Measurements from ENCODE around the gene ANKRD12.

Gene ANKRD12

GRCh38 chr18:9105420-9105819 is 31.2 kb upstream of the ANKRD12 start:
- Histone ChIP-seq H3K27ac (ENCODE audit: insufficient read depth, low read depth, low read length, poor library complexity, severe bottlenecking) (no peak overlapping the region), H3K4me3 (ENCODE audit: insufficient read depth, low read depth, low read length) (no peak overlapping the region), H3K4me1 (ENCODE audit: control insufficient read depth, insufficient read depth, low read length) (peaks cover 24% of the 10 kb centered on the region), H3K9me3 (ENCODE audit: control insufficient read depth, low read length) (no peaks in the 10 kb centered on the region), H3K27me3 (ENCODE audit: control insufficient read depth, insufficient read depth, low read length, poor library complexity, severe bottlenecking) (no peaks in the 10 kb centered on the region), H3K36me3 (ENCODE audit: control insufficient read depth, insufficient read depth, low read length) (no peaks in the 10 kb centered on the region)
- WGBS, 2 experiments = 53 to 62% methylated on average over 2 to 3 of the region's 3 CpGs

- peaks cover 24% of the 10 kb centered on the region for H3K4me1 ChIP-seq (ENCODE audit: control insufficient read depth, insufficient read depth, low read length)
- no peaks in the 10 kb centered on the region for H3K36me3 ChIP-seq (ENCODE audit: control insufficient read depth, insufficient read depth, low read length)
- 87 to 88% methylated on average over 1 of the region's 1 CpG for WGBS, 2 experiments
- no peaks in the 10 kb centered on the region for H3K27me3 ChIP-seq (ENCODE audit: control insufficient read depth, insufficient read depth, low read length, poor library complexity, severe bottlenecking)
- H3K9me3 ChIP-seq (ENCODE audit: control insufficient read depth, low read length) = no peaks in the 10 kb centered on the region
- H3K27ac ChIP-seq (ENCODE audit: insufficient read depth, low read depth, low read length, poor library complexity, severe bottlenecking) = no peak overlapping the region
- no peak overlapping the region for H3K4me3 ChIP-seq (ENCODE audit: insufficient read depth, low read depth, low read length)
Observed at GRCh38 chr18:9106094-9106493, 30.5 kb upstream of the ANKRD12 start.

GRCh38 chr18:9106800-9107584 is 29.6 kb upstream of the ANKRD12 start:
- Histone ChIP-seq H3K4me3 (ENCODE audit: insufficient read depth, low read depth, low read length) (no peak overlapping the region), H3K36me3 (ENCODE audit: control insufficient read depth, insufficient read depth, low read length) (peaks cover under 1% of the 10 kb centered on the region), H3K27me3 (ENCODE audit: control insufficient read depth, insufficient read depth, low read length, poor library complexity, severe bottlenecking) (no peaks in the 10 kb centered on the region), H3K4me1 (ENCODE audit: control insufficient read depth, insufficient read depth, low read length) (peaks cover 21% of the 10 kb centered on the region), H3K9me3 (ENCODE audit: control insufficient read depth, low read length) (no peaks in the 10 kb centered on the region), H3K27ac (ENCODE audit: insufficient read depth, low read depth, low read length, poor library complexity, severe bottlenecking) (no peak overlapping the region)
- 55 to 61% methylated on average over 4 of the region's 4 CpGs for WGBS, 2 experiments

- H3K27me3 ChIP-seq (ENCODE audit: control insufficient read depth, insufficient read depth, low read length, poor library complexity, severe bottlenecking) = no peaks in the 10 kb centered on the region
Observed at GRCh38 chr18:9108911-9109310, 27.7 kb upstream of the ANKRD12 start.

GRCh38 chr18:9109523-9109922 is 27.1 kb upstream of the ANKRD12 start:
- no peaks in the 10 kb centered on the region for H3K9me3 ChIP-seq (ENCODE audit: control insufficient read depth, low read length)
- no peaks in the 10 kb centered on the region for H3K27me3 ChIP-seq (ENCODE audit: control insufficient read depth, insufficient read depth, low read length, poor library complexity, severe bottlenecking)
- peaks cover 6% of the 10 kb centered on the region for H3K36me3 ChIP-seq (ENCODE audit: control insufficient read depth, insufficient read depth, low read length)
- H3K4me1 ChIP-seq (ENCODE audit: control insufficient read depth, insufficient read depth, low read length) = peaks cover 20% of the 10 kb centered on the region
- WGBS, 2 experiments = 82% methylated on average over 4 of the region's 4 CpGs
- no peak overlapping the region for H3K27ac ChIP-seq (ENCODE audit: insufficient read depth, low read depth, low read length, poor library complexity, severe bottlenecking)
- no peak overlapping the region for H3K4me3 ChIP-seq (ENCODE audit: insufficient read depth, low read depth, low read length)

More at GRCh38 chr18:9108911-9109310, 27.7 kb upstream of the ANKRD12 start:
- Histone ChIP-seq H3K27ac (ENCODE audit: insufficient read depth, low read depth, low read length, poor library complexity, severe bottlenecking) (no peak overlapping the region), H3K4me1 (ENCODE audit: control insufficient read depth, insufficient read depth, low read length) (peaks cover 21% of the 10 kb centered on the region), H3K4me3 (ENCODE audit: insufficient read depth, low read depth, low read length) (no peak overlapping the region), H3K36me3 (ENCODE audit: control insufficient read depth, insufficient read depth, low read length) (peaks cover 6% of the 10 kb centered on the region), H3K9me3 (ENCODE audit: control insufficient read depth, low read length) (no peaks in the 10 kb centered on the region)
- WGBS, 2 experiments = 62 to 67% methylated on average over 2 of the region's 2 CpGs

- WGBS, 2 experiments = 91 to 94% methylated on average over 5 to 7 of the region's 7 CpGs
- no peaks in the 10 kb centered on the region for H3K4me1 ChIP-seq (ENCODE audit: control insufficient read depth, insufficient read depth, low read length)
Observed at GRCh38 chr18:9113468-9114149, 23.0 kb upstream of the ANKRD12 start.

GRCh38 chr18:9115984-9116383 is 20.6 kb upstream of the ANKRD12 start:
- no peak overlapping the region for H3K4me3 ChIP-seq (ENCODE audit: insufficient read depth, low read depth, low read length)
- no peaks in the 10 kb centered on the region for H3K27me3 ChIP-seq (ENCODE audit: control insufficient read depth, insufficient read depth, low read length, poor library complexity, severe bottlenecking)
- no peaks in the 10 kb centered on the region for H3K4me1 ChIP-seq (ENCODE audit: control insufficient read depth, insufficient read depth, low read length)
- peaks cover 6% of the 10 kb centered on the region for H3K36me3 ChIP-seq (ENCODE audit: control insufficient read depth, insufficient read depth, low read length)
- H3K27ac ChIP-seq (ENCODE audit: insufficient read depth, low read depth, low read length, poor library complexity, severe bottlenecking) = no peak overlapping the region
- no peaks in the 10 kb centered on the region for H3K9me3 ChIP-seq (ENCODE audit: control insufficient read depth, low read length)

More at GRCh38 chr18:9113468-9114149, 23.0 kb upstream of the ANKRD12 start:
- Histone ChIP-seq H3K9me3 (ENCODE audit: control insufficient read depth, low read length) (no peaks in the 10 kb centered on the region), H3K36me3 (ENCODE audit: control insufficient read depth, insufficient read depth, low read length) (peaks cover 6% of the 10 kb centered on the region), H3K27ac (ENCODE audit: insufficient read depth, low read depth, low read length, poor library complexity, severe bottlenecking) (no peak overlapping the region), H3K27me3 (ENCODE audit: control insufficient read depth, insufficient read depth, low read length, poor library complexity, severe bottlenecking) (no peaks in the 10 kb centered on the region), H3K4me3 (ENCODE audit: insufficient read depth, low read depth, low read length) (no peak overlapping the region)

- no peaks in the 10 kb centered on the region for H3K9me3 ChIP-seq (ENCODE audit: control insufficient read depth, low read length)
- no peak overlapping the region for H3K4me3 ChIP-seq (ENCODE audit: insufficient read depth, low read depth, low read length)
- no peaks in the 10 kb centered on the region for H3K4me1 ChIP-seq (ENCODE audit: control insufficient read depth, insufficient read depth, low read length)
- no peaks in the 10 kb centered on the region for H3K36me3 ChIP-seq (ENCODE audit: control insufficient read depth, insufficient read depth, low read length)
- no peaks in the 10 kb centered on the region for H3K27me3 ChIP-seq (ENCODE audit: control insufficient read depth, insufficient read depth, low read length, poor library complexity, severe bottlenecking)
- no peak overlapping the region for H3K27ac ChIP-seq (ENCODE audit: insufficient read depth, low read depth, low read length, poor library complexity, severe bottlenecking)
- WGBS, 2 experiments = 87 to 96% methylated on average over 4 of the region's 5 CpGs
Observed at GRCh38 chr18:9117980-9118841, 18.4 kb upstream of the ANKRD12 start.

GRCh38 chr18:9120796-9121195 is 15.8 kb upstream of the ANKRD12 start:
- no peaks in the 10 kb centered on the region for H3K4me1 ChIP-seq (ENCODE audit: control insufficient read depth, insufficient read depth, low read length)
- H3K27me3 ChIP-seq (ENCODE audit: control insufficient read depth, insufficient read depth, low read length, poor library complexity, severe bottlenecking) = no peaks in the 10 kb centered on the region
- H3K36me3 ChIP-seq (ENCODE audit: control insufficient read depth, insufficient read depth, low read length) = peaks cover 7% of the 10 kb centered on the region
- no peaks in the 10 kb centered on the region for H3K9me3 ChIP-seq (ENCODE audit: control insufficient read depth, low read length)
- H3K4me3 ChIP-seq (ENCODE audit: insufficient read depth, low read depth, low read length) = no peak overlapping the region
- 100% methylated on average over 1 of the region's 1 CpG for WGBS, 2 experiments
- no peak overlapping the region for H3K27ac ChIP-seq (ENCODE audit: insufficient read depth, low read depth, low read length, poor library complexity, severe bottlenecking)

- Histone ChIP-seq H3K27ac (ENCODE audit: insufficient read depth, low read depth, low read length, poor library complexity, severe bottlenecking) (no peak overlapping the region), H3K9me3 (ENCODE audit: control insufficient read depth, low read length) (no peaks in the 10 kb centered on the region), H3K4me1 (ENCODE audit: control insufficient read depth, insufficient read depth, low read length) (no peaks in the 10 kb centered on the region), H3K4me3 (ENCODE audit: insufficient read depth, low read depth, low read length) (no peak overlapping the region), H3K36me3 (ENCODE audit: control insufficient read depth, insufficient read depth, low read length) (peaks cover 26% of the 10 kb centered on the region), H3K27me3 (ENCODE audit: control insufficient read depth, insufficient read depth, low read length, poor library complexity, severe bottlenecking) (no peaks in the 10 kb centered on the region)
- WGBS, 2 experiments = 88 to 96% methylated on average over 2 of the region's 2 CpGs
Observed at GRCh38 chr18:9123520-9123919, 13.1 kb upstream of the ANKRD12 start.

All from ectodermal cell (in vitro differentiated cells).